ENCODE measurements around the gene TSKS. TPM values are rescaled to one million over a fixed set of nuclear protein-coding genes. Genes with fewer than 3 reads are reported as not detected.
A peak's percentile ranks its signal among the peaks of the same experiment; 100 is the strongest.

The TSKS gene
- total and polyA plus RNA-seq, 7 donors: 0.36 to 1.2 (median 0.83) TPM; not detected in 4

DNA sequence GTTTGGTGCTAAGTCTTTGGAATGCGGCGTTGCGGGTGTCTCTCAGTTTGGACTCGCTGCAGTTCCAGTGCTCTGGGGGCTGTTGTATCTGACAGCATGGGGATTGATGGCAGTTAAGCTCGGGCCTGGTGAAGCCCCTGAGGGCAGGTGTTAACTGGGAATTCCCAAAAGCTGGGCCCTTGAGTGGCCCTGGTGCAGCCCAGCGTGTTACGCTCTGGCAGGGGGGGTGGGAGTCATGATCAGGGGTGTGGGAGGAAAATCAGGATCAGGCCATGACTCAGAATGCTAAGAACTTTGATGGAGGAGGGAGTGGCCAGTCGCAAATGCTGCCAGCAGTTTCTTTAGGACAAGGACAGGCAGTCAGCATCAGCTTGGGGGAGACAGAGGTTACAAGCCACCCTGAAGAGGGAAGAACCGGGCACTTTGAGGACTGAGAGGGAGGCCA lies 23.3 kb upstream of the TSKS start:
- TF ChIP-seq POLR2AphosphoS5 (IDR thresholded peaks at IDR 0.05) (no peak), CTCF (IDR thresholded peaks at IDR 0.05) (no peak), POLR2A (IDR thresholded peaks at IDR 0.05) (no peak), EP300 (IDR thresholded peaks at IDR 0.05) (no peak)
- peak overlapping the region in 1 of 4 donors; percentile 12 for H3K27ac ChIP-seq
- WGBS, 2 donors: 83 to 84% methylated on average over 9 of the region's 9 CpGs
- DNase-seq: no peak
- no peaks in the 10 kb centered on the region for H3K27me3 ChIP-seq
- peaks cover 0 to 4% (median 0%) of the 10 kb centered on the region in 4 donors for H3K4me1 ChIP-seq
- H3K36me3 ChIP-seq: peaks cover 11 to 59% (median 15%) of the 10 kb centered on the region in 4 donors
- intact Hi-C loops (cut with DNase I): no loop called here
- no peaks in the 10 kb centered on the region for H3K9me3 ChIP-seq
- no peak overlapping the region for H3K4me3 ChIP-seq

GRCh38 chr19:49782515-49782914 lies 19.4 kb upstream of the TSKS start:
- intact Hi-C loops (cut with DNase I): no loop called here
- TF ChIP-seq EP300 (IDR thresholded peaks at IDR 0.05) (no peak), POLR2A (IDR thresholded peaks at IDR 0.05) (no peak), POLR2AphosphoS5 (IDR thresholded peaks at IDR 0.05) (no peak), CTCF (IDR thresholded peaks at IDR 0.05) (no peak)
- Histone ChIP-seq H3K4me3 (no peak overlapping the region), H3K36me3 (peaks cover 11 to 42% (median 15%) of the 10 kb centered on the region in 4 donors), H3K27me3 (no peaks in the 10 kb centered on the region), H3K4me1 (peaks cover 0 to 4% (median 0%) of the 10 kb centered on the region in 4 donors), H3K9me3 (no peaks in the 10 kb centered on the region), H3K27ac (no peak overlapping the region)
- 96 to 97% methylated on average over 18 of the region's 18 CpGs for whole genome bisulfite sequencing, 2 donors
- DNase-seq: no peak

DNA sequence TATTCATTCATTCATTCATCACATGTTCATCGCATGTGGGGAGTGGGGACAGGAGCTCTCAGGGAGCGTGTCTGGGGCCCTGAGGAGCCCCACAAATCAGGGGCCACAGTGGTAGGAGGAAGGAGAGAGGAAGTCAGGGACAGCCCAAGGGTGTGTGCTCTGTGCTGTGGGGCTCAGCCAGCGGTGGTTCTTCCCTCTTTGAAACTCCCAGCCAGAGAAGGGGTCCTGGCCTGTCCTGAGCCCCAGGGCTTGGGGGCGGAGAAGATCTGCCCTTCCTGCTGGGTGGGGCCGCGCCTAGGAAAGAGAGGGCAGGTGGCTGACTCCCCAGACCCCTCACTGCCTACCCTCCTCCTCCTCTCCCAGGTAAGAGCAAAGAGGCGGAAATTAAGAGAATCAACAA lies 18.3 kb upstream of the TSKS start:
- TF ChIP-seq CTCF (IDR thresholded peaks at IDR 0.05) (no peak), EP300 (IDR thresholded peaks at IDR 0.05) (no peak), POLR2A (IDR thresholded peaks at IDR 0.05) (no peak), POLR2AphosphoS5 (IDR thresholded peaks at IDR 0.05) (no peak)
- WGBS, 2 donors: 90 to 95% methylated on average over 7 of the region's 7 CpGs
- Histone ChIP-seq H3K36me3 (peaks cover 11 to 39% (median 15%) of the 10 kb centered on the region in 4 donors), H3K27ac (no peak overlapping the region), H3K4me1 (peaks cover 0 to 4% (median 0%) of the 10 kb centered on the region in 4 donors), H3K4me3 (no peak overlapping the region), H3K9me3 (no peaks in the 10 kb centered on the region), H3K27me3 (no peaks in the 10 kb centered on the region)
- DNase-seq: no peak
- intact Hi-C loops (cut with DNase I): no loop called here

DNA sequence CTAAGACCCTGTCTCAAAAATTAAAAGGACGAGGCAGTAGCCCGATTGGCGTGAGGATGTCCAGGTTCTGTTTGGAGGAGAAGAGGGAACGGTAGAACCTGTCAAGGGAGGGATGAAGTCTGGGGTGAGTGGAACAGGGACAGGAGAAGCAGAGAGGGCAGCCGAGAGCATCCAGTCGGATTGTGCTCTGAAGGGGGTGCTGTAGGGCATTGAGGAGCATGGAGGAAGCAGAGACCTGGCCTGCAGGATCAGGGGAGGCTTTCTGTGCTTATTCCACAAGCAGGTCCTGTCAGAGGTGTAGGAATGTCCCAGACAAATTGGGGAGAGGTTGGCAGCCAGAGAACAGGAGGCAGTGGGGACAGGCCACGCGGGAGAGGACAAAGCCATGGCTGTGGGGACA lies 17.8 kb upstream of the TSKS start:
- no peak overlapping the region for H3K4me3 ChIP-seq
- no peak for TF ChIP-seq POLR2A (IDR thresholded peaks at IDR 0.05)
- TF ChIP-seq CTCF (IDR thresholded peaks at IDR 0.05): no peak
- no peak for TF ChIP-seq EP300 (IDR thresholded peaks at IDR 0.05)
- no peak for TF ChIP-seq POLR2AphosphoS5 (IDR thresholded peaks at IDR 0.05)
- H3K9me3 ChIP-seq: no peaks in the 10 kb centered on the region
- H3K4me1 ChIP-seq: no peaks in the 10 kb centered on the region
- H3K27ac ChIP-seq: no peak overlapping the region
- H3K36me3 ChIP-seq: peaks cover 11 to 41% (median 15%) of the 10 kb centered on the region in 4 donors
- WGBS, 2 donors: 91 to 93% methylated on average over 8 of the region's 8 CpGs
- DNase-seq: no peak
- intact Hi-C loops (cut with DNase I): no loop called here
- H3K27me3 ChIP-seq: no peaks in the 10 kb centered on the region

All from sigmoid colon (tissue), 7 donors.